BE2C (cell line): ENCODE data around the gene DOK6.
"Not testable (repeated sequence)": the region's sequence is repeated elsewhere in the genome, so short reads cannot be mapped to it uniquely, and the experiment has no call there.

Source experiments
- DNase-seq: peaks from one replicate; pipeline ENCODE4 v3.0.0-alpha.2; 2020
- H3K27me3 ChIP-seq: fragments of 250-450 bp; sonication (Bioruptor Pico); 2 replicates; pipeline ENCODE4 v1.5.1; 2020; ENCODE audit warnings: mild to moderate bottlenecking
- H3K36me3 ChIP-seq: fragments of 250-450 bp; sonication (Bioruptor Pico); 2 replicates; pipeline ENCODE4 v1.5.1; 2020; ENCODE audit warnings: mild to moderate bottlenecking
- H3K4me1 ChIP-seq: fragments of 250-450 bp; sonication (Bioruptor Pico); 2 replicates; pipeline ENCODE4 v1.5.1; 2020
- H3K4me3 ChIP-seq: 2 replicates; pipeline ENCODE4 v1.5.1; 2011; ENCODE audit warnings: low read depth, low read length
- H3K9me3 ChIP-seq: fragments of 250-450 bp; sonication (Bioruptor Pico); 2 replicates; pipeline ENCODE4 v1.5.1; 2020
- CTCF ChIP-seq: IDR thresholded peaks from 2 replicates; pipeline ENCODE4 v1.5.1; 2012; ENCODE audit warnings: mild to moderate bottlenecking, low read depth, low read length

The DOK6 gene

DNA sequence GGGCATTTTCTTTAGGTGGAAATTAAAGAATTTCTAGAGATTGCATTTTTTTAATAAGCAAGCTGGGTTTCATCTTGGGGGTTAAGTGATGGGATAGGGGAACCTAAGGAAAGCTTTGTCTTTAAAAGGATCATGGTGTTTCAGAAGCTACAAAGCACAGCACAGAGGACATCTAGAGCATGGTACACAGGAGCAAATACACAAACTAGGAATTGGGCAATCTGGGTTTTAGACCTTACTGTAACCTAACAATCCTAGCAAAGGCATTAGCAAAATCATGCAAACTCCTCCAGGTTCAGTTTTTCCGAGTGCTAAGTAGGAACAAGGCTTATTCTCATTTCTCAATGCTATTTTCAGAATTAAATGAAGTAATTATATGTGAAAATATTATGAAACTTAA lies 412.9 kb downstream of the DOK6 start:
- Histone ChIP-seq H3K36me3 (no peaks in the 10 kb centered on the region), H3K4me3 (no peak overlapping the region), H3K4me1 (no peaks in the 10 kb centered on the region), H3K27me3 (no peaks in the 10 kb centered on the region), H3K9me3 (no peaks in the 10 kb centered on the region)
- TF ChIP-seq CTCF = no peak
- DNase-seq = no peak

- DNase-seq = no peak
- TF ChIP-seq CTCF = no peak
- Histone ChIP-seq H3K4me3 (no peak overlapping the region), H3K9me3 (no peaks in the 10 kb centered on the region), H3K4me1 (no peaks in the 10 kb centered on the region), H3K36me3 (no peaks in the 10 kb centered on the region), H3K27me3 (no peaks in the 10 kb centered on the region)
Measured at GRCh38 chr18:69814861-69815385, 414.2 kb downstream of the DOK6 start.

GRCh38 chr18:69817335-69817940 lies 416.8 kb downstream of the DOK6 start:
- no peaks in the 10 kb centered on the region for H3K27me3 ChIP-seq
- no peaks in the 10 kb centered on the region for H3K4me1 ChIP-seq
- H3K9me3 ChIP-seq = no peaks in the 10 kb centered on the region
- no peaks in the 10 kb centered on the region for H3K36me3 ChIP-seq
- DNase-seq = no peak
- TF ChIP-seq CTCF = no peak
- H3K4me3 ChIP-seq = no peak overlapping the region

GRCh38 chr18:69819460-69819859 lies 418.8 kb downstream of the DOK6 start:
- H3K9me3 ChIP-seq = no peaks in the 10 kb centered on the region
- no peaks in the 10 kb centered on the region for H3K4me1 ChIP-seq
- no peak overlapping the region for H3K4me3 ChIP-seq
- no peak for DNase-seq
- H3K36me3 ChIP-seq = no peaks in the 10 kb centered on the region
- TF ChIP-seq CTCF = no peak
- no peaks in the 10 kb centered on the region for H3K27me3 ChIP-seq

GRCh38 chr18:69820538-69820937 lies 419.9 kb downstream of the DOK6 start:
- DNase-seq = no peak
- no peak for TF ChIP-seq CTCF

DNA sequence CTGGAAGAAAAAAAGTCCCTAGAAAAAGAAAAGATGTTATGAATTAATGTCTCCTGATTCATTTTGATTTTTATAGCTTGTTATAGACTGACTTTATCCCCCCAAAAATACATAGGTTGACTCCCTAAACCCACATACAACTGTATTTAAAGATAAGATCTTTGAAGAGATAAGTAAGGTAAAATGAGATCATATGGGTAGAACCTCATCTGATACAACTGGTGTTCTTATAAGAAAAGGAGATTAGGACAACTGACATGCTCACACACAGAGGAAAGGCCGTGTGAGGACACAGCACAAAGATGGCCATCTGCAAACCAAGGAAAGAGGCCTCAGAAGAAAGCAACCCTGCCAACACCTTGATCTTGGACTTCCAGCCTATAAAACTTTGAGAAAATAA lies 429.5 kb downstream of the DOK6 start:
- Histone ChIP-seq H3K36me3 (no peaks in the 10 kb centered on the region), H3K27me3 (no peaks in the 10 kb centered on the region), H3K4me3 (no peak overlapping the region), H3K9me3 (no peaks in the 10 kb centered on the region), H3K4me1 (no peaks in the 10 kb centered on the region)
- TF ChIP-seq CTCF = no peak
- DNase-seq = no peak

More at GRCh38 chr18:69820538-69820937, 419.9 kb downstream of the DOK6 start:
- H3K4me3 ChIP-seq = no peak overlapping the region
- H3K9me3 ChIP-seq = no peaks in the 10 kb centered on the region
- no peaks in the 10 kb centered on the region for H3K4me1 ChIP-seq
- H3K27me3 ChIP-seq = no peaks in the 10 kb centered on the region
- no peaks in the 10 kb centered on the region for H3K36me3 ChIP-seq

DNA sequence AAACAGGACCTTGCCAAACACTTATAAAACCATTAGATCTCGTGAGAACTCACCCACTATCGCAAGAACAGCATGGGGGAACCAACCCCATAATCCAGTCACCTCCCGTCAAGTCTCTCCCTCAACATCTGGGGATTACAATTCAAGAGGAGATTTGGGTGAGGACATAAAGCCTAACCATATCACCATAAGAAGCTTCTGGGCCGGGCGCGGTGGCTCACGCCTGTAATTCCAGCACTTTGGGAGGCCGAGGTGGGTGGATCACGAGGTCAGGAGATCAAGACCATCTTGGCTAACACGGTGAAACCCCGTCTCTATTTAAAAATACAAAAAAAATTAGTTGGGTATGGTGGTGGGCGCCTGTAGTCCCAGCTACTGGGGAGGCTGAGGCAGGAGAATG lies 434.3 kb downstream of the DOK6 start:
- H3K4me3 ChIP-seq, H3K36me3 ChIP-seq, H3K27me3 ChIP-seq, H3K4me1 ChIP-seq, H3K9me3 ChIP-seq, DNase-seq: not testable (repeated sequence)
